K562 (cell line): ENCODE measurements around the gene ARSA. TPM values are rescaled to one million over a fixed set of nuclear protein-coding genes. Genes with fewer than 3 reads are reported as not detected.
"Not testable (repeated sequence)": the region's sequence is repeated elsewhere in the genome, so short reads cannot be mapped to it uniquely, and the experiment has no call there.

Experiments used
- ATAC-seq: fragments of 200-7000 bp; cut with Tn5 transposase; 3 replicates; pipeline ENCODE4 v1.9.1; 2020; ENCODE audit warnings: moderate library complexity
- BruUV-seq: library from RNA; stranded (reverse); fragments of 400-500 nt; replicated peaks from 2 replicates; lab custom pipeline; 2021; lab: Mats Ljungman, UMichigan
- CTCF ChIA-PET: fragments of 300-600 bp; formaldehyde crosslinking; extraction: SDS; loops from one replicate; lab custom pipeline; 2021; ENCODE audit warnings: low intra/inter-chr PET ratio; lab: Yijun Ruan, JAX
- POLR2A ChIA-PET: fragments of 300-600, 350-650 bp; sonication (Branson Sonifier 250); formaldehyde crosslinking; extraction: SDS; loops from one replicate; lab custom pipeline; 2021; ENCODE audit warnings: antibody characterized with exemption, inconsistent platforms; lab: Yijun Ruan, JAX
- DNase-seq, 4 experiments: peaks; one replicate each; pipeline versions ENCODE4 v3.0.0 to v3.0.0-alpha.2; 2011 to 2018; ENCODE audit warnings: low spot score in 3 of 4, mixed read lengths in 3 of 4; ENCODE audit errors: extremely low read depth in 1 of 4
- FAIRE-seq: peaks from 2 replicates; lab custom pipeline; 2011; peaks lifted over from hg19 to GRCh38; lab: Jason Lieb, UNC
- H2AFZ ChIP-seq: 2 replicates; pipeline ENCODE4 v1.6.0; 2011; ENCODE audit warnings: low read depth, low read length, control low read depth, inconsistent platforms
- H3K27ac ChIP-seq: fragments of 200-600 bp; 3 replicates; pipeline ENCODE4 v1.8.0; 2011; ENCODE audit warnings: low read depth, mild to moderate bottlenecking, control low read depth, inconsistent platforms, low read length, moderate library complexity, mixed read lengths; ENCODE audit errors: extremely low read depth
- H3K27me3 ChIP-seq, 2 experiments: fragments of 300-600 bp in 1 of 2; 2 replicates in 1 of 2; 3 replicates in 1 of 2; pipeline versions ENCODE4 v1.6.0 to v1.8.0; 2011; ENCODE audit warnings: inconsistent platforms in 2 of 2, low read length in 2 of 2, mild to moderate bottlenecking in 1 of 2, mixed read lengths in 1 of 2, moderate library complexity in 1 of 2; ENCODE audit not compliant: control insufficient read depth in 2 of 2, insufficient read depth in 2 of 2
- H3K36me3 ChIP-seq: fragments of 300-600 bp; 3 replicates; pipeline ENCODE4 v1.8.0; 2011; ENCODE audit warnings: mild to moderate bottlenecking, low read length, inconsistent platforms; ENCODE audit not compliant: control insufficient read depth, insufficient read depth
- H3K4me1 ChIP-seq, 2 experiments: fragments of 200-600 bp in 1 of 2; replicated peaks in 1 of 2; 2 replicates in 1 of 2; 3 replicates in 1 of 2; pipeline versions ENCODE4 v1.5.1 to v1.8.0; 2011; ENCODE audit warnings: inconsistent platforms in 2 of 2, low read length in 2 of 2, mild to moderate bottlenecking in 1 of 2, mixed read lengths in 1 of 2, moderate library complexity in 1 of 2; ENCODE audit not compliant: control insufficient read depth in 2 of 2, insufficient read depth in 2 of 2
- H3K4me2 ChIP-seq: 2 replicates; pipeline ENCODE4 v1.6.1; 2011; ENCODE audit warnings: low read length, control low read depth, inconsistent platforms, mixed read lengths; ENCODE audit not compliant: insufficient read depth
- H3K4me3 ChIP-seq: fragments of 200-600 bp; sonication (generic), shearing (Covaris generic); 2 replicates; pipeline ENCODE4 v1.5.1; 2016; ENCODE audit warnings: control low read depth, inconsistent platforms
- H3K79me2 ChIP-seq: fragments of 200-600 bp; 3 replicates; pipeline ENCODE4 v1.8.0; 2011; ENCODE audit warnings: low read length, inconsistent platforms; ENCODE audit not compliant: control insufficient read depth, insufficient read depth
- H3K9ac ChIP-seq, 2 experiments: 2 replicates each; pipeline versions ENCODE4 v1.6.0 to v1.6.1; 2011; ENCODE audit warnings: low read depth in 2 of 2, low read length in 2 of 2, control low read depth in 1 of 2, inconsistent platforms in 1 of 2, mild to moderate bottlenecking in 1 of 2, mixed read lengths in 1 of 2; ENCODE audit not compliant: insufficient read depth in 1 of 2
- H3K9me1 ChIP-seq: one replicate; pipeline ENCODE4 v1.6.0; 2011; ENCODE audit warnings: inconsistent platforms, mild to moderate bottlenecking, low read length, moderate library complexity; ENCODE audit not compliant: control insufficient read depth, insufficient read depth
- H3K9me3 ChIP-seq: replicated peaks from 2 replicates; pipeline ENCODE4 v1.5.1; 2011; ENCODE audit warnings: low read depth, low read length, inconsistent platforms; ENCODE audit not compliant: control insufficient read depth, insufficient read depth
- H4K20me1 ChIP-seq: replicated peaks from 2 replicates; pipeline ENCODE4 v1.6.1; 2011; ENCODE audit warnings: low read length, inconsistent platforms, mixed read lengths; ENCODE audit not compliant: control insufficient read depth, insufficient read depth
- CAMTA2 ChIP-seq: fragments of 250-450 bp; sonication (Bioruptor Pico); conservative IDR thresholded peaks from 2 replicates; pipeline ENCODE4 v1.5.1; 2022
- FOXA1 ChIP-seq: fragments of 450-650 bp; IDR thresholded peaks from 2 replicates; pipeline ENCODE4 v1.6.1; 2016; ENCODE audit warnings: mild to moderate bottlenecking, borderline replicate concordance
- KAT2B ChIP-seq: IDR thresholded peaks from one replicate; pipeline ENCODE4 v1.6.1; 2012; ENCODE audit warnings: low read depth, mild to moderate bottlenecking, control low read depth, inconsistent platforms, low read length, moderate library complexity
- NR2F6 ChIP-seq: fragments of 450-650 bp; formaldehyde crosslinking; IDR thresholded peaks from 2 replicates; pipeline ENCODE4 v1.4.0; 2020; ENCODE audit warnings: mild to moderate bottlenecking
- PRDM10 ChIP-seq: fragments of 450-650 bp; IDR thresholded peaks from 2 replicates; pipeline ENCODE4 v1.6.1; 2018; ENCODE audit not compliant: partially characterized antibody
- PRMT5 ChIP-seq: sonication (generic); formaldehyde crosslinking; IDR thresholded peaks from 2 replicates; pipeline ENCODE4 v1.5.0; 2020; ENCODE audit warnings: missing genetic modification reagents
- RBFOX2 ChIP-seq: fragments of 200-400 bp; formaldehyde crosslinking; IDR thresholded peaks from 2 replicates; pipeline ENCODE4 v1.6.1; 2017; ENCODE audit warnings: low read depth, mild to moderate bottlenecking, low read length, moderate library complexity
- RCOR1 ChIP-seq, 2 experiments: IDR thresholded peaks; 2 replicates each; pipeline ENCODE4 v1.6.1; 2012; ENCODE audit warnings: low read depth in 2 of 2, low read length in 2 of 2, borderline replicate concordance in 1 of 2, improper control_type of control experiment in 1 of 2
- STAT5A ChIP-seq: IDR thresholded peaks from 2 replicates; pipeline ENCODE4 v1.6.1; 2012; ENCODE audit warnings: low read length, inconsistent platforms, borderline replicate concordance
- TCFL5 ChIP-seq: fragments of 250-450 bp; sonication (Bioruptor Pico); conservative IDR thresholded peaks from 2 replicates; pipeline ENCODE4 v1.6.1; 2021; ENCODE audit warnings: mild to moderate bottlenecking, moderate library complexity, matching md5 sums
- USF1 ChIP-seq: sonication (generic); formaldehyde crosslinking; IDR thresholded peaks from 2 replicates; pipeline ENCODE4 v1.9.0; 2022; ENCODE audit warnings: mild to moderate bottlenecking, missing genetic modification reagents
- ZNF551 ChIP-seq: fragments of 250-450 bp; sonication (Bioruptor Pico); IDR thresholded peaks from 2 replicates; pipeline ENCODE4 v1.5.0; 2021; ENCODE audit warnings: mild to moderate bottlenecking, moderate library complexity
- ZNF583 ChIP-seq: fragments of 250-450 bp; sonication (Bioruptor Pico); IDR thresholded peaks from 2 replicates; pipeline ENCODE4 v1.4.0; 2020
- ZSCAN32 ChIP-seq: fragments of 450-650 bp; formaldehyde crosslinking; IDR thresholded peaks from 2 replicates; pipeline ENCODE4 v1.4.0; 2020; ENCODE audit warnings: mild to moderate bottlenecking, moderate library complexity
- WGBS: fragments of 100-300 bp; shearing (Covaris generic); methylation state at CpG from one replicate; pipeline ENCODE4 v1.1.6; 2016; ENCODE audit warnings: low coverage, mixed read lengths; ENCODE audit not compliant: insufficient coverage; ENCODE audit errors: missing lambda C conversion rate; 5-methylcytosine and 5-hydroxymethylcytosine counted together
- in situ Hi-C: fragments of 300-500 bp; cut with MboI; formaldehyde crosslinking; loops from 4 replicates; pipeline ENCODE4 v1.15.0; 2018; ENCODE audit warnings: inconsistent platforms, mixed read lengths
- intact Hi-C: fragments of 100-400 bp; cut with micrococcal nuclease; formaldehyde crosslinking; loops from 2 replicates; pipeline ENCODE4 v1.14.2; 2022
- polyA plus RNA-seq, 8 experiments: library from polyadenylated mRNA; depleted of rRNA in 4 of 8; stranded (reverse) in 5 of 8; unstranded in 3 of 8; fragments of >200 nt; fragmentation: Nextera tagmentation in 2 of 8; fragmentation: Illumina TruSeq in 1 of 8; extraction: Ambion mirVana in 2 of 8; extraction: Trizol in 1 of 8; gene quantifications; 2 replicates each; pipeline versions ENCODE4 v1.2.1 to v1.2.3, GENCODE V29; 2011 to 2014; ENCODE audit warnings: inconsistent platforms in 1 of 8, missing spikeins in 1 of 8
- total RNA-seq, 7 experiments: library from RNA; depleted of rRNA in 6 of 7; stranded (reverse); fragments of >200 nt in 6 of 7; fragmentation: Illumina TruSeq in 2 of 7; extraction: Trizol in 2 of 7; gene quantifications; 2 replicates each; pipeline versions ENCODE4 v1.2.1 to v1.2.3, GENCODE V29; 2011 to 2021; ENCODE audit warnings: low replicate concordance in 1 of 7

The ARSA gene
- total and polyA plus RNA-seq, 9 of the 15 experiments (the other 6 are each of a cell fraction or from before 2014, with no cell fraction given): 0.32 to 10.9 (median 1.8) TPM; not detected in 1

GRCh38 chr22:50659711-50660110, 31.8 kb upstream of the ARSA start:
- ATAC-seq, in situ Hi-C loops, H3K4me1 ChIP-seq, POLR2A ChIA-PET, CTCF ChIA-PET, H3K9me1 ChIP-seq, H3K36me3 ChIP-seq, H4K20me1 ChIP-seq, FAIRE-seq, H3K4me3 ChIP-seq, BruUV-seq, H3K9ac ChIP-seq, H2AFZ ChIP-seq, H3K4me2 ChIP-seq, H3K79me2 ChIP-seq, intact Hi-C loops, H3K9me3 ChIP-seq, DNase-seq, H3K27ac ChIP-seq: not testable (repeated sequence)
- H3K27me3 ChIP-seq: peaks cover 16 to 33% of the 10 kb centered on the region in 2 experiments; a peak in 4 of 5 replicates
- WGBS: 5% methylated on average over 5 of the region's 7 CpGs

GRCh38 chr22:50657925-50658324, 30.0 kb upstream of the ARSA start:
- 0% methylated on average over 4 of the region's 4 CpGs for WGBS
- ChIA-PET CTCF (no interaction called here), POLR2A (no interaction called here)
- H3K4me3 ChIP-seq: no peak overlapping the region
- no peaks in the 10 kb centered on the region for H3K36me3 ChIP-seq
- in situ Hi-C loops: no loop called here
- H3K9me3 ChIP-seq: no peaks in the 10 kb centered on the region
- H3K4me1 ChIP-seq: no peaks in the 10 kb centered on the region
- no peaks in the 10 kb centered on the region for H3K79me2 ChIP-seq
- intact Hi-C loops: no loop called here
- H3K4me2 ChIP-seq: no peak overlapping the region
- peaks cover 20 to 42% of the 10 kb centered on the region in 2 experiments; a peak in 4 of 5 replicates for H3K27me3 ChIP-seq
- DNase-seq: no peak
- no peak overlapping the region for H3K27ac ChIP-seq
- FAIRE-seq: no peak
- TF ChIP-seq ZSCAN32 (CRISPR knock-in tag) (no peak), STAT5A (no peak), ZNF583 (CRISPR knock-in tag) (no peak), RBFOX2 (no peak), ZNF551 (CRISPR knock-in tag) (no peak), RCOR1 (IDR thresholded peaks at IDR 0.05; ENCODE audit: borderline replicate concordance in 1 of 2, low read depth in 2 of 2, low read length in 2 of 2) (no peak), FOXA1 (no peak), TCFL5 (CRISPR knock-in tag) (no peak), PRDM10 (no peak), USF1 (CRISPR knock-in tag) (no peak), CAMTA2 (CRISPR knock-in tag) (no peak), PRMT5 (CRISPR knock-in tag) (no peak), KAT2B (no peak), NR2F6 (CRISPR knock-in tag) (no peak)
- no peaks in the 10 kb centered on the region for H3K9me1 ChIP-seq
- H2AFZ ChIP-seq: no peak overlapping the region
- H4K20me1 ChIP-seq: no peaks in the 10 kb centered on the region
- H3K9ac ChIP-seq: no peak overlapping the region
- BruUV-seq: no TSS peak
- no peak for ATAC-seq
